Peyer's patch (tissue), 4 donors: ENCODE results near the gene FAM237A.

Experiments used
- CTCF ChIP-seq, 6 experiments: fragments of 450-650 bp in 4 of 6; fragments of 200-600 bp in 2 of 6; sonication (generic) in 1 of 6; IDR thresholded peaks; one replicate each; pipeline ENCODE4 v1.5.1; 2017 to 2019; ENCODE audit warnings: antibody characterized with exemption in 6 of 6, mild to moderate bottlenecking in 3 of 6, moderate library complexity in 1 of 6
- POLR2A ChIP-seq, 2 donors: fragments of 450-650 bp; IDR thresholded peaks; one replicate each; pipeline ENCODE4 v1.5.1; 2017; ENCODE audit warnings: antibody characterized with exemption in 2 of 2, mild to moderate bottlenecking in 2 of 2, moderate library complexity in 2 of 2

DNA sequence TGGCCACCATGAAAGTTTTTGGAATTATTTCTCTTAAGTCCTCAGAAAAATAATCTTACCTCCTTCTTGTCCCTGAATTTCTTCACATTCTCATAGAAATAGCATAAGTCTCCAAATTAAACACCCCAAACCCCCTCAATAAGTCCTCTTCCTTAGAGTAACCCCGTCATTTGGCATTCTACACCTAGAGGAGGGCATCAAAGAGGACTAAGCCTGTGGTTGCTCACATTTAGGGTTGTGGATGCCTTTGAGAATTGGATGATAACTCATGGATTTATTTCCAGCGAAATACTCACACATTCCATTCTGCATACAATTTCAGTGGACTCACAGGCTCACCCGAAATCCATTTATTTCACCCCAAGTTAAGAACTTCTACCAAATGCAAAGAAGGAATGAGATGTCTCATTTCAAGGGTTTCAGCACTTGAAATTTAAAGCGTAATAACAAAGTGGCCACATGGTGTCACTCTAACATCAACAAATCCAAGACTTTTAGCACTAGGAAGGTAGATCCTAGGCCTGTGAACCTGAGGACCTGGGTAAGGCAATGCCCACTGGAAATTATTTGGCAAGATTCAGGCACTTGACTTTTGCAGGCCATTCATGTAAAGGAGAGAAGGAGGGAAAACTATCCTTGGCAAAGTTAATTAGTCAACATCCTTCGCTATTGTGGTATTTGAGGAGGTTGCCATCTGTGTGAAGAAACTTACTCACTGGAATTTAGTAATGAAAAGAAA is 51.3 kb downstream of the FAM237A start:
- TF ChIP-seq CTCF (IDR thresholded peaks at IDR 0.05) = peak in 4 of 6 experiments; percentile 55 to 77 (median 74)
- TF ChIP-seq POLR2A (IDR thresholded peaks at IDR 0.05) = no peak
